Panc1 (cell line): ENCODE results near the gene GPATCH8. TPM values are rescaled to one million over a fixed set of nuclear protein-coding genes. Genes with fewer than 3 reads are reported as not detected.
"Not testable (repeated sequence)": the region's sequence is repeated elsewhere in the genome, so short reads cannot be mapped to it uniquely, and the experiment has no call there.

Experiments
- ATAC-seq: fragments of 200-7000 bp; cut with Tn5 transposase; 2 replicates; pipeline ENCODE4 v1.9.1; 2020; ENCODE audit warnings: mild to moderate bottlenecking, moderate library complexity
- BruUV-seq: library from RNA; stranded (reverse); fragments of 400-500 nt; replicated peaks from 2 replicates; lab custom pipeline; 2021; lab: Mats Ljungman, UMichigan
- CTCF ChIA-PET: fragments of 300-600 bp; sonication (Branson Sonifier 250); formaldehyde crosslinking; loops from one replicate; lab custom pipeline; 2022; ENCODE audit warnings: antibody characterized with exemption; lab: Charles Lee
- POLR2A ChIA-PET: fragments of 300-600 bp; sonication (Branson Sonifier 250); formaldehyde crosslinking; loops from one replicate; lab custom pipeline; 2022; ENCODE audit warnings: antibody characterized with exemption; lab: Charles Lee
- DNase-seq: peaks from one replicate; pipeline ENCODE4 v3.0.0-alpha.2; 2010; ENCODE audit warnings: low read depth, low spot score
- H3K27ac ChIP-seq: 2 replicates; pipeline ENCODE4 v1.5.1; 2011; ENCODE audit warnings: mild to moderate bottlenecking, low read length, inconsistent platforms
- H3K27me3 ChIP-seq: fragments of 200-500 bp; sonication (Bioruptor generic); 2 replicates; pipeline ENCODE4 v1.6.0; 2014; ENCODE audit warnings: low read length, inconsistent platforms; ENCODE audit not compliant: control insufficient read depth, insufficient read depth
- H3K36me3 ChIP-seq: fragments of 200-500 bp; sonication (Bioruptor generic); 2 replicates; pipeline ENCODE4 v1.5.1; 2014; ENCODE audit warnings: inconsistent platforms, mild to moderate bottlenecking, low read length, moderate library complexity; ENCODE audit not compliant: control insufficient read depth, insufficient read depth
- H3K4me1 ChIP-seq: 2 replicates; pipeline ENCODE4 v1.5.1; 2011; ENCODE audit warnings: inconsistent platforms, mild to moderate bottlenecking, low read length, moderate library complexity; ENCODE audit not compliant: control insufficient read depth, insufficient read depth
- H3K4me3 ChIP-seq, 2 experiments: 2 replicates each; pipeline ENCODE4 v1.5.1; 2011 to 2012; ENCODE audit warnings: low read depth in 2 of 2, low read length in 2 of 2, mild to moderate bottlenecking in 2 of 2, inconsistent platforms in 1 of 2, moderate library complexity in 1 of 2
- H3K9me3 ChIP-seq: fragments of 200-500 bp; sonication (Bioruptor generic); 2 replicates; pipeline ENCODE4 v1.5.1; 2014; ENCODE audit warnings: low read depth, mild to moderate bottlenecking, inconsistent platforms, low read length, moderate library complexity; ENCODE audit not compliant: control insufficient read depth, insufficient read depth
- POLR2AphosphoS5 ChIP-seq: IDR thresholded peaks from 2 replicates; pipeline ENCODE4 v1.6.1; 2012; ENCODE audit warnings: mild to moderate bottlenecking, low read depth, low read length, moderate library complexity
- REST ChIP-seq, 2 experiments: IDR thresholded peaks; 2 replicates each; pipeline ENCODE4 v1.6.1; 2011 to 2012; ENCODE audit warnings: low read depth in 2 of 2, control low read depth in 1 of 2, low read length in 1 of 2, mild to moderate bottlenecking in 1 of 2, moderate library complexity in 1 of 2; ENCODE audit not compliant: insufficient read depth in 1 of 2
- SIN3A ChIP-seq: IDR thresholded peaks from 2 replicates; pipeline ENCODE4 v1.6.1; 2012; ENCODE audit warnings: low read depth, mild to moderate bottlenecking, low read length, moderate library complexity, borderline replicate concordance; ENCODE audit not compliant: insufficient read depth
- TCF7L2 ChIP-seq: IDR thresholded peaks from 2 replicates; pipeline ENCODE4 v1.6.1; 2011; ENCODE audit warnings: mild to moderate bottlenecking, low read depth, low read length, inconsistent platforms
- in situ Hi-C: cut with HindIII; loops from 2 replicates; pipeline ENCODE4 v1.10.0; 2016; ENCODE audit warnings: low sequenced_read_pairs, low pct_unique_long_range_greater_than_20kb
- intact Hi-C: fragments of 100-400 bp; cut with micrococcal nuclease; formaldehyde crosslinking; loops from one replicate; pipeline ENCODE4 v1.10.0; 2022; ENCODE audit not compliant: unreplicated experiment
- total RNA-seq: library from RNA; stranded (reverse); gene quantifications from one replicate; pipeline ENCODE4 v1.2.1, GENCODE V29; 2021; ENCODE audit not compliant: unreplicated experiment
- TF ChIP-seq, protein P1 (sequence below): fragments of 450-650 bp; IDR thresholded peaks from 2 replicates; pipeline ENCODE4 v1.5.1; 2017; ENCODE audit warnings: mild to moderate bottlenecking

Gene GPATCH8
- total RNA-seq, 1 experiment from 2014 or later, result 30.8 TPM

DNA sequence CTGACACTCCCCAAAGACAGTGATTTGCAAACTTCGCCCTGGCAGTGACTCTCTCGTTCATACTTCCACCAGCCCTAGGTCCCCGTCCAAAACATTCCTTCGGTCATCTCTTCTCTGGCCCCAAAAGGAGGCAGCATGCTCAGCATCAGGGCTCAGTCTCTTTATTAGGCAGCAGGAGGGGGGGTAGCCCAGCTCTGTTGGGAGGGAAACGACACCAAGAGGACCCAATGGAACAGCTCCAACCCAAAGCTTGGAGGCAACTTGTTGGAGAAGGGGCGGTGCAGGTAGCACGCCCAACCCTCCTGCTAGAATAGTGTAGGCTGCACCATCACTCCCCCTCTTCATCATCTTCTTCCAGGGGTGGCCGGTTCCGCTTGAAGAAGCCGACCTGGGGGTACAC lies 131.2 kb downstream of the GPATCH8 start:
- Histone ChIP-seq H3K9me3 (no peaks in the 10 kb centered on the region), H3K36me3 (no peaks in the 10 kb centered on the region), H3K4me1 (no peaks in the 10 kb centered on the region), H3K27ac (no peak overlapping the region), H3K27me3 (no peaks in the 10 kb centered on the region), H3K4me3 (no peak overlapping the region)
- TF ChIP-seq TCF7L2 (no peak), REST (IDR thresholded peaks at IDR 0.05; ENCODE audit: insufficient read depth in 1 of 2, low read depth in 2 of 2, low read length in 1 of 2) (no peak), SIN3A (no peak), POLR2AphosphoS5 (no peak)
- TF ChIP-seq, protein P1, sequence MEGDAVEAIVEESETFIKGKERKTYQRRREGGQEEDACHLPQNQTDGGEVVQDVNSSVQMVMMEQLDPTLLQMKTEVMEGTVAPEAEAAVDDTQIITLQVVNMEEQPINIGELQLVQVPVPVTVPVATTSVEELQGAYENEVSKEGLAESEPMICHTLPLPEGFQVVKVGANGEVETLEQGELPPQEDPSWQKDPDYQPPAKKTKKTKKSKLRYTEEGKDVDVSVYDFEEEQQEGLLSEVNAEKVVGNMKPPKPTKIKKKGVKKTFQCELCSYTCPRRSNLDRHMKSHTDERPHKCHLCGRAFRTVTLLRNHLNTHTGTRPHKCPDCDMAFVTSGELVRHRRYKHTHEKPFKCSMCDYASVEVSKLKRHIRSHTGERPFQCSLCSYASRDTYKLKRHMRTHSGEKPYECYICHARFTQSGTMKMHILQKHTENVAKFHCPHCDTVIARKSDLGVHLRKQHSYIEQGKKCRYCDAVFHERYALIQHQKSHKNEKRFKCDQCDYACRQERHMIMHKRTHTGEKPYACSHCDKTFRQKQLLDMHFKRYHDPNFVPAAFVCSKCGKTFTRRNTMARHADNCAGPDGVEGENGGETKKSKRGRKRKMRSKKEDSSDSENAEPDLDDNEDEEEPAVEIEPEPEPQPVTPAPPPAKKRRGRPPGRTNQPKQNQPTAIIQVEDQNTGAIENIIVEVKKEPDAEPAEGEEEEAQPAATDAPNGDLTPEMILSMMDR, result no peak
- no peak for DNase-seq
- intact Hi-C loops, result no loop called here
- no TSS peak for BruUV-seq
- ChIA-PET POLR2A (no interaction called here), CTCF (no interaction called here)
- no peak for ATAC-seq
- in situ Hi-C loops, result no loop called here

DNA sequence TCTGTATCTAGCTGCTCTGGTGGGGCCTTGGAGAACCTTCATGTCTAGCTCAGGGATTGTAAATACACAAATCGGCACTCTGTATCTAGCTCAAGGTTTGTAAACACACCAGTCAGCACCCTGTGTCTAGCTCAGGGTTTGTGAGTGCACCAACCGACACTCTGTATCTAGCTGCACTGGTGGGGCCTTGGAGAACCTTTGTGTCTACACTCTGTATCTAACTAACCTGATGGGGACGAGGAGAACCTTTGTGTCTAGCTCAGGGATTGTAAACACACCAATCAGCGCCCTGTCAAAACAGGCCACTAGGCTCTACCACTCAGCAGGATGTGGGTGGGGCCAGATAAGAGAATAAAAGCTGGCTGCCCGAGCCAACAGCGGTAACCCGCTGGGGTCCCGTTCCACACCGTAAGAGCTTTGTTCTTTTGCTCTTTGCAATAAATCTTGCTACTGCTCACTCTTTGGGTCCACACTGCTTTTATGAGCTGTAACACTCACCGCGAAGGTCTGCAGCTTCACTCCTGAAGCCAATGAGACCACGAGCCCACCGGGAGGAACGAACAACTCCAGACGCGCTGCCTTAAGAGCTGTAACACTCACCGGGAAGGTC lies 133.7 kb downstream of the GPATCH8 start:
- in situ Hi-C loops, H3K4me3 ChIP-seq, H3K27me3 ChIP-seq, BruUV-seq, H3K9me3 ChIP-seq, DNase-seq, ATAC-seq, H3K36me3 ChIP-seq, H3K27ac ChIP-seq, H3K4me1 ChIP-seq, intact Hi-C loops: not testable (repeated sequence)
- POLR2A ChIA-PET, result interaction anchor here (0.5 kb wide), 1 partner anchor 9 kb away, joined by 6 read pairs; no protein-coding TSS in a partner anchor
- CTCF ChIA-PET, result interaction anchor here (0.6 kb wide), 1 partner anchor 355 kb away, joined by 4 read pairs; no protein-coding TSS in a partner anchor

- intact Hi-C loops, H3K4me3 ChIP-seq, in situ Hi-C loops, H3K9me3 ChIP-seq, DNase-seq, ATAC-seq, BruUV-seq, H3K36me3 ChIP-seq, H3K27ac ChIP-seq, H3K4me1 ChIP-seq, H3K27me3 ChIP-seq: not testable (repeated sequence)
- POLR2A ChIA-PET, result interaction anchor here (0.5 kb wide), 1 partner anchor 10 kb away, joined by 6 read pairs; no protein-coding TSS in a partner anchor
- CTCF ChIA-PET, result interaction anchor here (0.6 kb wide), 1 partner anchor 282 kb away, joined by 4 read pairs; no protein-coding TSS in a partner anchor
These were observed 134.6 kb downstream of the GPATCH8 start for GRCh38 chr17:44368391-44369243.
